ENCODE data around the gene EVC.
A peak's percentile ranks its signal among the peaks of the same experiment; 100 is the strongest.

Gene EVC

GRCh38 chr4:5708449-5709206 is 2.4 kb upstream of the EVC start, which contains the start of gene EVC2:
Gene EVC2 (minus strand): TSS chr4:5708559. CDS start chr4:5708513, 46 bp downstream.
- H3K9me3 ChIP-seq (replicated peaks; ENCODE audit: insufficient read depth, low read length): no peaks in the 10 kb centered on the region
- TF ChIP-seq EZH2 (optimal IDR thresholded peaks at IDR 0.05; ENCODE audit: low read depth, low read length) (no peak), CTCF (IDR thresholded peaks at IDR 0.05; ENCODE audit: low read length) (no peak), EZH2phosphoT487 (IDR thresholded peaks at IDR 0.05; ENCODE audit: low read length) (no peak)
- H3K4me2 ChIP-seq (ENCODE audit: low read depth, low read length): peak within 1 kb of the TSS; percentile 96
- H2AFZ ChIP-seq (ENCODE audit: low read length): peak within 1 kb of the TSS; percentile 75
- H3K4me3 ChIP-seq (ENCODE audit: low read length): peak within 1 kb of the TSS; percentile 67
- no peaks in the 10 kb centered on the region for H4K20me1 ChIP-seq (ENCODE audit: insufficient read depth, low read length)
- H3K79me2 ChIP-seq (ENCODE audit: low read length): peaks cover 50% of the 10 kb centered on the region
- no peaks in the 10 kb centered on the region for H3K27me3 ChIP-seq (replicated peaks; ENCODE audit: insufficient read depth, low read length)
- no peaks in the 10 kb centered on the region for H3K9me2 ChIP-seq (replicated peaks; ENCODE audit: insufficient read depth, low read length)
- peak; percentile 83 for DNase-seq
- peak within 1 kb of the TSS; percentile 63; the same call in 1 of the 2 replicates for H3K27ac ChIP-seq (ENCODE audit: low read length)
- peaks cover 53% of the 10 kb centered on the region for H3K4me1 ChIP-seq (ENCODE audit: low read length)
- H3K36me3 ChIP-seq (replicated peaks; ENCODE audit: insufficient read depth, low read length): no peaks in the 10 kb centered on the region
- H3F3A ChIP-seq (ENCODE audit: insufficient read depth, low read length): peaks cover 26% of the 10 kb centered on the region
- peak within 1 kb of the TSS; percentile 90 for H3K9ac ChIP-seq (ENCODE audit: low read length)

GRCh38 chr4:5709207-5709575 is 1.8 kb upstream of the EVC start:
- Histone ChIP-seq H3K9ac (ENCODE audit: low read length) (peak overlapping the region; percentile 90), H3K27me3 (replicated peaks; ENCODE audit: insufficient read depth, low read length) (no peaks in the 10 kb centered on the region), H3F3A (ENCODE audit: insufficient read depth, low read length) (peaks cover 26% of the 10 kb centered on the region), H3K4me3 (ENCODE audit: low read length) (peak overlapping the region; percentile 67), H3K9me2 (replicated peaks; ENCODE audit: insufficient read depth, low read length) (no peaks in the 10 kb centered on the region), H3K36me3 (replicated peaks; ENCODE audit: insufficient read depth, low read length) (no peaks in the 10 kb centered on the region), H3K79me2 (ENCODE audit: low read length) (peaks cover 52% of the 10 kb centered on the region), H3K27ac (ENCODE audit: low read length) (peak overlapping the region; percentile 63; the same call in 1 of the 2 replicates), H3K9me3 (replicated peaks; ENCODE audit: insufficient read depth, low read length) (no peaks in the 10 kb centered on the region), H2AFZ (ENCODE audit: low read length) (peak overlapping the region; percentile 75), H3K4me2 (ENCODE audit: low read depth, low read length) (peak overlapping the region; percentile 96), H3K4me1 (ENCODE audit: low read length) (peaks cover 52% of the 10 kb centered on the region), H4K20me1 (ENCODE audit: insufficient read depth, low read length) (no peaks in the 10 kb centered on the region)
- DNase-seq: no peak
- TF ChIP-seq CTCF (IDR thresholded peaks at IDR 0.05; ENCODE audit: low read length) (no peak), EZH2phosphoT487 (IDR thresholded peaks at IDR 0.05; ENCODE audit: low read length) (no peak), EZH2 (optimal IDR thresholded peaks at IDR 0.05; ENCODE audit: low read depth, low read length) (no peak)

GRCh38 chr4:5710065-5710960 is 688 bp upstream of the EVC start:
- Histone ChIP-seq H4K20me1 (ENCODE audit: insufficient read depth, low read length) (no peaks in the 10 kb centered on the region), H3K9me3 (replicated peaks; ENCODE audit: insufficient read depth, low read length) (no peaks in the 10 kb centered on the region), H3K4me3 (ENCODE audit: low read length) (peak overlapping the region; percentile 67), H3K9ac (ENCODE audit: low read length) (peak overlapping the region; percentile 56), H3K79me2 (ENCODE audit: low read length) (peaks cover 60% of the 10 kb centered on the region), H2AFZ (ENCODE audit: low read length) (peak overlapping the region; percentile 89), H3K27me3 (replicated peaks; ENCODE audit: insufficient read depth, low read length) (no peaks in the 10 kb centered on the region), H3K27ac (ENCODE audit: low read length) (peak overlapping the region; percentile 58; the same call in 1 of the 2 replicates), H3K4me1 (ENCODE audit: low read length) (peaks cover 42% of the 10 kb centered on the region), H3K9me2 (replicated peaks; ENCODE audit: insufficient read depth, low read length) (no peaks in the 10 kb centered on the region), H3K36me3 (replicated peaks; ENCODE audit: insufficient read depth, low read length) (no peaks in the 10 kb centered on the region), H3F3A (ENCODE audit: insufficient read depth, low read length) (peaks cover 26% of the 10 kb centered on the region), H3K4me2 (ENCODE audit: low read depth, low read length) (peak overlapping the region; percentile 98)
- peak; percentile 36 for DNase-seq
- no peak for TF ChIP-seq EZH2 (optimal IDR thresholded peaks at IDR 0.05; ENCODE audit: low read depth, low read length)
- TF ChIP-seq CTCF (IDR thresholded peaks at IDR 0.05; ENCODE audit: low read length): peak; percentile 60

Measured in MM.1S (cell line).